IMR-90 (cell line): ENCODE measurements around the gene SCLY. TPM values are rescaled to one million over a fixed set of nuclear protein-coding genes. Genes with fewer than 3 reads are reported as not detected.
A peak's percentile ranks its signal among the peaks of the same experiment; 100 is the strongest.

Experiments used
- ATAC-seq: fragments of 200-7000 bp; cut with Tn5 transposase; 2 replicates; pipeline ENCODE4 v1.9.1; 2020; ENCODE audit warnings: low read depth, mild to moderate bottlenecking, moderate library complexity
- BruUV-seq: library from RNA; stranded (reverse); fragments of 400-500 nt; replicated peaks from 2 replicates; lab custom pipeline; 2021; lab: Mats Ljungman, UMichigan
- CTCF ChIA-PET: fragments of 300-600 bp; formaldehyde crosslinking; extraction: SDS; loops from one replicate; lab custom pipeline; 2021; ENCODE audit warnings: antibody characterized with exemption; lab: Yijun Ruan, JAX
- POLR2A ChIA-PET: fragments of 300-600 bp; sonication (Branson Sonifier 250); formaldehyde crosslinking; loops from one replicate; lab custom pipeline; 2022; ENCODE audit warnings: antibody characterized with exemption; ENCODE audit not compliant: unreplicated experiment; lab: Charles Lee
- DNase-seq: peaks from one replicate; pipeline ENCODE4 v3.0.0; 2013
- H2AFZ ChIP-seq: replicated peaks from 2 replicates; pipeline ENCODE3; 2013; ENCODE audit warnings: low read length, mild to moderate bottlenecking; ENCODE audit not compliant: poor library complexity
- H2AK5ac ChIP-seq: 2 replicates; pipeline ENCODE4 v1.6.1; 2013; ENCODE audit warnings: low read depth, low read length, inconsistent platforms
- H2AK9ac ChIP-seq: replicated peaks from 2 replicates; pipeline ENCODE3; 2013; ENCODE audit warnings: mild to moderate bottlenecking, low read depth, low read length, moderate library complexity; ENCODE audit not compliant: poor library complexity
- H2BK120ac ChIP-seq: 2 replicates; pipeline ENCODE4 v1.6.1; 2013; ENCODE audit warnings: low read depth, low read length, inconsistent platforms
- H2BK15ac ChIP-seq: 3 replicates; pipeline ENCODE4 v1.6.1; 2013; ENCODE audit warnings: low read depth, low read length, inconsistent platforms
- H2BK20ac ChIP-seq: 2 replicates; pipeline ENCODE4 v1.6.1; 2013; ENCODE audit warnings: low read depth, mild to moderate bottlenecking, inconsistent platforms, low read length, moderate library complexity
- H2BK5ac ChIP-seq: 2 replicates; pipeline ENCODE4 v1.6.1; 2013; ENCODE audit warnings: mild to moderate bottlenecking, low read depth, low read length, inconsistent platforms; ENCODE audit not compliant: poor library complexity, severe bottlenecking
- H3K14ac ChIP-seq: replicated peaks from 2 replicates; pipeline ENCODE4 v1.6.1; 2013; ENCODE audit warnings: low read depth, low read length, inconsistent platforms
- H3K18ac ChIP-seq: 2 replicates; pipeline ENCODE4 v1.6.1; 2013; ENCODE audit warnings: low read depth, low read length, control low read depth
- H3K23ac ChIP-seq: 2 replicates; pipeline ENCODE4 v1.6.1; 2013; ENCODE audit warnings: low read depth, low read length, inconsistent platforms
- H3K27ac ChIP-seq: 2 replicates; pipeline ENCODE4 v1.5.1; 2013; ENCODE audit warnings: mild to moderate bottlenecking, control low read depth, low read length; ENCODE audit not compliant: insufficient read depth
- H3K27me3 ChIP-seq: 2 replicates; pipeline ENCODE4 v1.6.1; 2013; ENCODE audit warnings: low read length; ENCODE audit not compliant: control insufficient read depth, insufficient read depth
- H3K36me3 ChIP-seq: 2 replicates; pipeline ENCODE4 v1.6.1; 2013; ENCODE audit warnings: low read length, mixed read lengths; ENCODE audit not compliant: control insufficient read depth, insufficient read depth
- H3K4ac ChIP-seq: 2 replicates; pipeline ENCODE4 v1.6.1; 2013; ENCODE audit warnings: low read depth, low read length, inconsistent platforms
- H3K4me1 ChIP-seq: 2 replicates; pipeline ENCODE4 v1.6.1; 2013; ENCODE audit warnings: low read length, mixed read lengths; ENCODE audit not compliant: control insufficient read depth, insufficient read depth
- H3K4me2 ChIP-seq: 2 replicates; pipeline ENCODE4 v1.6.1; 2013; ENCODE audit warnings: low read depth, mild to moderate bottlenecking, control low read depth, low read length, moderate library complexity
- H3K4me3 ChIP-seq: 2 replicates; pipeline ENCODE4 v1.5.1; 2013; ENCODE audit warnings: low read depth, mild to moderate bottlenecking, control low read depth, low read length, moderate library complexity; ENCODE audit not compliant: insufficient read depth
- H3K56ac ChIP-seq: 2 replicates; pipeline ENCODE4 v1.6.1; 2013; ENCODE audit warnings: low read length, inconsistent platforms; ENCODE audit not compliant: insufficient read depth; ENCODE audit errors: extremely low read depth
- H3K79me1 ChIP-seq, 2 experiments: 2 replicates each; pipeline ENCODE4 v1.6.1; 2013; ENCODE audit warnings: low read length in 2 of 2, inconsistent platforms in 1 of 2, low read depth in 1 of 2
- H3K9ac ChIP-seq: 2 replicates; pipeline ENCODE4 v1.6.1; 2013; ENCODE audit warnings: low read depth, low read length, control low read depth
- H3K9me1 ChIP-seq: 2 replicates; pipeline ENCODE4 v1.6.1; 2013; ENCODE audit warnings: low read length, inconsistent platforms; ENCODE audit not compliant: insufficient read depth
- H3K9me3 ChIP-seq: 2 replicates; pipeline ENCODE4 v1.6.1; 2013; ENCODE audit warnings: low read length; ENCODE audit not compliant: control insufficient read depth, insufficient read depth
- H4K20me1 ChIP-seq: 2 replicates; pipeline ENCODE4 v1.6.1; 2013; ENCODE audit warnings: low read length, inconsistent platforms; ENCODE audit not compliant: insufficient read depth
- H4K5ac ChIP-seq: 2 replicates; pipeline ENCODE4 v1.6.1; 2013; ENCODE audit warnings: mild to moderate bottlenecking, low read depth, low read length, control low read depth
- H4K8ac ChIP-seq, 2 experiments: 2 replicates each; pipeline ENCODE4 v1.6.1; 2013; ENCODE audit warnings: low read depth in 2 of 2, low read length in 2 of 2, control low read depth in 1 of 2, inconsistent platforms in 1 of 2
- H4K91ac ChIP-seq: 2 replicates; pipeline ENCODE4 v1.6.1; 2013; ENCODE audit warnings: low read depth, low read length, inconsistent platforms; ENCODE audit not compliant: insufficient read depth
- CEBPB ChIP-seq: IDR thresholded peaks from 2 replicates; pipeline ENCODE4 v1.6.1; 2012; ENCODE audit warnings: low read depth, low read length, improper control_type of control experiment
- CHD1 ChIP-seq: IDR thresholded peaks from 2 replicates; pipeline ENCODE4 v1.6.1; 2012; ENCODE audit warnings: low read depth, low read length, improper control_type of control experiment
- RCOR1 ChIP-seq: IDR thresholded peaks from 2 replicates; pipeline ENCODE4 v1.6.1; 2012; ENCODE audit warnings: mild to moderate bottlenecking, low read length, improper control_type of control experiment; ENCODE audit not compliant: insufficient replicate concordance
- WGBS, 2 experiments: methylation state at CpG; one replicate each; pipeline versions ENCODE4 v1.1.5 to v1.1.7; 2013; ENCODE audit warnings: missing lambda C conversion rate in 2 of 2; ENCODE audit not compliant: insufficient read length in 1 of 2; ENCODE audit errors: extremely low coverage in 2 of 2; 5-methylcytosine and 5-hydroxymethylcytosine counted together
- dilution Hi-C: fragments of 300-500 bp; cut with HindIII; formaldehyde crosslinking; loops from one replicate; pipeline ENCODE4 v1.14.3; 2018; ENCODE audit warnings: low sequenced_read_pairs; ENCODE audit not compliant: unreplicated experiment
- in situ Hi-C: fragments of 300-500 bp; cut with MboI; formaldehyde crosslinking; loops from 3 replicates; pipeline ENCODE4 v1.14.3; 2019; ENCODE audit warnings: low sequenced_read_pairs, inconsistent platforms, mixed read lengths
- intact Hi-C: fragments of 100-400 bp; cut with micrococcal nuclease; formaldehyde crosslinking; loops from 2 replicates; pipeline ENCODE4 v1.10.0; 2022
- polyA plus RNA-seq, 3 experiments: library from polyadenylated mRNA; depleted of rRNA; stranded (reverse); fragments of >200 nt; gene quantifications; 2 replicates each; pipeline ENCODE4 v1.2.3, GENCODE V29; 2012; ENCODE audit warnings: low replicate concordance in 1 of 3
- total RNA-seq: library from RNA; depleted of rRNA; stranded (reverse); fragments of >200 nt; gene quantifications from 2 replicates; pipeline ENCODE4 v1.2.3, GENCODE V29; 2012

SCLY gene
- total and polyA plus RNA-seq, 2 of the 4 experiments (the other 2 are of a cell fraction) = 8.6 to 10.5 TPM

DNA sequence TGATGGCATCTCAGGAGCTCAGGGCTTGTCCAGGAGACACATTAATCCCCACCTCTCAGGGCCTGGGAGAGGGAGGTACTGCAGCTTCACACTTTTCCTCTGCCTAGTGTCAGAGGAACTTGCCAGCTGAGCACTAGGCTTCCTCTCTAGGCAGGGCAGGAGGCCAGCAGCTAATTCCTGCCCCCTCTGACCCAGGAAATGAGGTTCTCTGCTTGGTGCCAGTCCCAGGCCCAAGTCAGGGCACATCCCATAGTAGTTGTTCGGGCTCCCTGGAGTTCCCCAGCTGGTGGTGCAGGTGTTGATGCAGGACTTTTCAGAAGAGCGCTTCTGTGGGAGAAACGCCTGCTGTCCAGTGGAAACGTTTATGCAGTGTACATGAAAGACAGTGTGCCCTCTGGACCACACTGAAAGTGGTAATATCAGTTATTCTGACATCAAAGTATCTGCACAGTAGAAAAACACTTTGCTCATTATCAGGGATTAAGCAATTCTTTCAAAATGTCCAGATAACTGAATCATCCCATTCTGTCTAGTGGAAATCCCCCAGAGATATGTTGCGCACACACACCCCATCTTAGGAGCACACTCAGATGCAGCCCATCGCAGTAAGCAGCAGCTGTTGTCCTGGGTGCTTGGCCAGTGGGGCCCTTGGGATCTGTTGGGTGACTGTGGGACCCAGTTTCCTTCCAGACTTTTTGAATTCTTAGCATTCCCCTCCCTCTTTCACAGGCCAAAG, 17.8 kb upstream of the SCLY start:
- Histone ChIP-seq H3K56ac (no peak overlapping the region), H4K5ac (no peak overlapping the region), H3K23ac (no peak overlapping the region), H3K4me1 (no peaks in the 10 kb centered on the region), H4K20me1 (no peaks in the 10 kb centered on the region), H2AK9ac (peak overlapping the region; percentile 70), H3K27me3 (no peaks in the 10 kb centered on the region), H2BK120ac (no peak overlapping the region), H3K27ac (no peak overlapping the region), H4K8ac (no peak overlapping the region), H3K18ac (no peak overlapping the region), H2AFZ (no peak overlapping the region), H3K4ac (no peak overlapping the region), H2BK5ac (no peak overlapping the region), H3K14ac (no peak overlapping the region), H3K4me3 (no peak overlapping the region), H3K36me3 (peaks cover 39% of the 10 kb centered on the region), H2BK15ac (no peak overlapping the region), H2BK20ac (no peak overlapping the region), H3K79me1 (peaks cover 0 to 3% of the 10 kb centered on the region in 2 experiments; a peak in 1 of 4 replicates), H4K91ac (no peak overlapping the region), H3K9me1 (peaks cover 5% of the 10 kb centered on the region), H3K9me3 (no peaks in the 10 kb centered on the region), H3K4me2 (no peak overlapping the region), H3K9ac (no peak overlapping the region), H2AK5ac (no peak overlapping the region)
- DNase-seq = peak; percentile 31
- POLR2A ChIA-PET = no interaction called here
- ATAC-seq = no peak
- in situ Hi-C loops = no loop called here
- no TSS peak for BruUV-seq
- dilution Hi-C loops = no loop called here
- CTCF ChIA-PET = no interaction called here
- TF ChIP-seq RCOR1 = no peak
- peak; percentile 57 for TF ChIP-seq CEBPB
- no peak for TF ChIP-seq CHD1
- WGBS, 2 experiments = no CpG with 5 or more reads among the region's 6 CpGs
- intact Hi-C loops = no loop called here
